HG03469 (cell line): ENCODE data around the gene MISP3.
A peak's percentile ranks its signal among the peaks of the same experiment; 100 is the strongest.

Experiments
- ATAC-seq: cut with Tn5 transposase; IDR thresholded peaks from one replicate; pipeline ENCODE4 v1.9.1; 2021; ENCODE audit warnings: mild to moderate bottlenecking, moderate library complexity, moderate number of reproducible peaks; ENCODE audit not compliant: unreplicated experiment

MISP3 gene

DNA sequence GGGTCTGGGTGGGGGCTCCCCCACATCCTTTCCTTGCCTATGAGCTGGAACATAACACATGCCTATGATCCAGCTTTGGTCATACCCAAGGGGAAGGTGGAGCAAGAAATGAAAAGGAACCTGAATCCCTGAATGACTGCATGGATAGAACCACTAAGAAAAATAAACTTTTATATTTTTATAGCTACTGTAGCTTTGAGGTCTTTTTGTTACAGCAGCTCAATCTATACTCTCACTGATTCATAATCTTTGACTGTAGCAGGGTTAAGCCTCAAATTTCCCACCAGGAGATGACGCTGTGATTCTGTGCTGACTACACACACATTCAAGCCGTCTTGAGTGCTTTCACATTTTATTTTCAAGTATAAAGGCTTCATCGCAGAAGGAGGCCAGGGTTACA, 19.6 kb upstream of the MISP3 start:
- ATAC-seq: no peak

DNA sequence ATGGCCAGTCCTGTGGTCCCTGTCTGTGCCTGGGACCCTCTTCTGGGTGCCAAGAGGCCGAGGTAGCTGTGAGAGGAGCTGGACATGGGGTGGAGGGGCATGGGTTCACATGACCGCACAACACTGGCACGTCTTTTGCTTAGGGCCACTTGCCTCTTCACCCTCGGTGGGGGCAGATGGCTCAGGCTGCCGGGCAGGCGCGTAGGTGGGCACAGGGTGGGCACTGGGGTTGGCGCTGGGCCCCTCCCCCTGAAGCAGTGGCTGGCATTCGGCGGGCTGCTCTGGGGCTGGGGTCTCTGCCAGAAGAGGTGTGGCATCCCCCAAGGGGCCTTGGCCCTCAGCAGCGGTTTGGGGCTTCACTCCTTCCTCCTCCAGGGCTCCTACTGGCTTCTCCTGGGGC, 19.1 kb upstream of the MISP3 start:
- no peak for ATAC-seq

GRCh38 chr19:14054099-14054498, 18.5 kb upstream of the MISP3 start:
- no peak for ATAC-seq

DNA sequence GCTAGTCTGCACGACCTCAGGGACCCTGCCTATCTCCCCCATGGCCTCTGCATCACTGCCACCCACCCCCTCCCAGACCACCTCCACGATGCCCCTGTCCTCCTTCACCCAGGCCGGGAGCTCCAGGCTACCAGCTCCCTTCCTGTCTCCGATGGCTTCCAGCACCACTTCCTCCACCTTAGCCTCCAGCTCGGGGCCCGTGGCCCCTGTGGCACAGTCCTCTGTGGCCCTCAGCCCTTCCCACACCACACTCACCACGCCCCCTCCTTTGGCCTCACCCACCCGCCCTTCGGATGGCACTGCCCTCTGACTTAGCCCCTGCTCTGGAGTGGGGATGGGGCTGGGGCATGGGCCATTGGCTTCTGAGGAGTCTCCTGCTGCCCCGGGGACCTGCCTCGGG, 17.9 kb upstream of the MISP3 start:
- no peak for ATAC-seq

GRCh38 chr19:14055396-14055795, 17.2 kb upstream of the MISP3 start:
- no peak for ATAC-seq

- ATAC-seq: no peak
Measured at GRCh38 chr19:14056069-14056666, 16.4 kb upstream of the MISP3 start.

DNA sequence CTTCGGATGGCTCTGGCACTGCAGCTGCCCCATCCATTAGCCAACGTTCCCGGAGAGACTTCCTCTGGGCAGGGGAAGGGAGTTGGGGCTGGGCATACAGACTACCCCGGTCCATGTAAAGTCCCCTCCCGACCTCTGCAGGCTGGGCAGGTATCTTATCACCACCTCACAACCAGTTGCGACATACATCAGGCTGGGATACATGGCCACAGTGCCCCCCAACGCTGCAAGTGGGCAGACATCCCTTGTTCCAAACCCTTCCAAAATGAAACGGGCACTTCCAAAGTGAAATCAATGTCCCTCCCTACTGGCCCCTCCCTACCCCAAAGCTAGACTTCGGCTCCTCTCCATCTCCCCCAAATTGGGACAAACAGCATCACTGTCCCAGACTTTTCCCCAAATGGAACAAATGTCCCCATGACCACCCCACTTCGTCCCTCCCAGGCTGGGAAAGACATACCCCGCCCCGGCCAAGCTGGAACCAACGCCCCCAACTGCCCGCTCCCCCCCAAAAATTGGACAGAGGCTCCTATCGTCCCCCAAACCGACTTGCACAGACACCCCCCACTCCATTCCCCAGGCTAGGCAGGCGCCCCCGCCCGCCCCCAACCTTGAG, 15.7 kb upstream of the MISP3 start:
- no peak for ATAC-seq

DNA sequence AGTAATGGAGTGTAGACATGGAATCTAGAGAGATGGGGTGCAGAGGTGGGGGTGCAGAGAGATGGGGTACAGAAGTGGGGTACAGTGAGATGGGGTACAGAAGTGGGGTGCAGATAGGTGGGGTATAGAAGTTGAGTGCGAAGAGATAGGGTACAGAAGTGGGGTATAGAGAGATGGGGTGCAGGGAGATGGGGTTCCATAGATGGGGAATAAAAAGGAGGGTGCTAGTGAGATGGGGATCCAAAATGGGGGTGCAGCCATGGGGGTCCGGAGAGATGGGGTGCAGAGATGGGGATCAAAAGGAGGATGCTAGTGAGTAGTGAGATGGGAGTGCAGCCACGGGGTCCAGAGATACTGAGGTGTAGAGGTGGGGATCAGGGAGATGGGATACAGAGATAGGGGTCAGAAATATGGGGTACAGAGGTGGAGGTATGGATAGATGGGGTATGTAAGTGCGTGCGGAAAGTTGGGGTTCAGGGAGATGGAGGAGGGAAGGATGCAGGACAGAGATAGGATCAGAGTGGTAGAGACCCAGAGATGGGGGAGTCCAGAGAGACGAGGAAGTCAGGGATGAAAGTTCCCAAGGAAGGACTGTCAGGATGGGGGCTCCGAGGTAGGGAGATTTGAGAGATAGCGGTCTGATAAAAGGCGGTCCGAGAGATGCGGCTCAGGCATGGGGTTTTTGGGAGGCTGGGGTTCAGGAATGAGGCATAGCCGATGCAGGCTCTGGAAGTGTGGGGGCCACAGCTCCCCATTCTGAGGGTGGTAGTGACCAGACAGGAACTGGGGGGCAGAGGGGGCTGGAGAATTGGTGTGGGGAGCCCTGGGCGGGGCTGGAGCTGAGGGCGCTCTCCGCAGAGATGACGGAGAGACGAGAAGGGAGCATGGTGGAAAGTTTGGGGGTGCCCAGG, 14.1 kb upstream of the MISP3 start:
- ATAC-seq: no peak

- no peak for ATAC-seq
Measured at GRCh38 chr19:14059093-14059480, 13.5 kb upstream of the MISP3 start.

DNA sequence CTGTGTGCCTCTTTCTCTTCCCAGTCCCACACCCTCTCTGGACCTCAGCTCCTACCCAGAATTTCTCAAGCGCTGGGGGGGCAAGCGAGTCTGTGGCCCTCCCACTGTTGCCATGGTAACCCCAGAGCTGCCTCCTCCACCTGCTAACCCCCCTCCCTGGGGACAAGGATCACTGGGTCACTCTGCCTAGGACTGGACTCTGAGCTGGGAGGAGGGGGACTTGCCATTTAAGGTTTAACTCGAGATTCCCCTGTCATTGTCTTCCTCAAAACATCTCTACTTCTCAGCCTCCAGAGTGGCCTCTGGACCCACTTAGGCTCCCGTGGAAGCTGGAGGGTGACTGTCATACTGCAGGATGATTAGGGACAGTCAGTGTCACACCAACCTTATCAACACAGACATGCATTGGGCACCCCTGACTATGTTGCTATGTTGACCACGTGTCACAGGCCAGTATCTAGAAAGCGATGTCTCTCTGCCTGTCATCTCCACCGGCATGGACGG, 12.9 kb upstream of the MISP3 start:
- ATAC-seq: no peak

GRCh38 chr19:14061081-14061749, 11.4 kb upstream of the MISP3 start:
- ATAC-seq: no peak

DNA sequence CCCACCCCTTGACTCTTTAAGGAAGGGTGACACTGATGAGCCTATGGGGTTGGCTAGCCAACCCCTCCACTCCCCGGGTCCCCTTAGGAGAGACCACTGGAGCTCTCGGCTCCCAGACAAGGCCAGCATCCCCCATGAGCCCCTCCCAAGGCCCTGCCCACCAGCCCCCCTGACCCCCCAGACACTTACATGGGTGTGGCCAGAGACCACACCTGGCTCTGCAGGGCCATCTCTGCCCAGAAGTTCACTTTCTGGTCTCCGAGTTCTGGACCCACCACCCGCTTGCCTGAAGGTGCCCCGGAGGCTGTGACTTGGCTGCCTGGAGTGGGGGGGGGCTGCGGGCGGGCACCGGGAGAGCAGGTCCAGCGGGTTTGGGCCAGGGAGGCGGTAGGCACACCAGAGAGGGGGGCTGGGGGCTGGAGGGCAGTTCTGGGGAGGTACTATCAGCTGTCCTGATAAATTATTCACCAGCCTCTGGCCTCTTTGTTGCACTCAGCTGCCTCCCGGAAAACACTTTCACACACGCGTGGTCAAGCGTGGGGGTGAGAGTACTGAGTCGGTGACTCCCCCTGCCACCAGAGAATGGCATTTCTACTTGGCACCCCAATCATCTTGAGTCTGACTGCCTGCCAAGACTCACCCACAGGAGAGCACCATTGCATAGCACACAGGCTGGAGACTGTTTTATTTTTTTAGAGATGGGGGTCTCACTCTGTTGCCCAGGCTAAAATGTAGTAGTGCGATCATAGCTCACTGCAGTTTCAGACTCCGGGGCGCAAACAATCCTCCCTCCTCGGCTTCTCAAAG, 10.6 kb upstream of the MISP3 start, which contains the start of gene PALM3:
TSS of gene PALM3 (minus strand) at position 326 of the 807 bp plus-strand sequence. CDS start at position 230, 96 bp downstream.
- no peak for ATAC-seq

- no peak for ATAC-seq
Measured at GRCh38 chr19:14062558-14062855, 10.1 kb upstream of the MISP3 start.

DNA sequence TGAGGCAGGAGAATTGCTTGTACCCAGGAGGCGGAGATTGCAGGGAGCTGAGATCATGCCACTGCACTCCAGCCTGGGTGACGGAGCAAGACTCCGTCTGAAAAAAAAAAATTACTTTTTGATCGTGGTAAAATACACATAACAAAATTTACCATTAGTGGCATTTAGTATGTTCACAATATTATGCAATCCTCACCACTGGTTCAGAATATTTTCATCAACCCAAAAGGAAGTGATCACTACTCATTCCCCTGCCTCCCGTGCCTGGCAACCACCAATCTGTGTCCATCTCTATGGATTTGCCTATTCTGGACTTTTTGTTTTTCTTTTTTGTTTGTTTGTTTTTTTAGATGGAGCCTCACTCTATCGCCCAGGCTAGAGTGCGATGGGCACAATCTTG, 9.5 kb upstream of the MISP3 start:
- no peak for ATAC-seq

DNA sequence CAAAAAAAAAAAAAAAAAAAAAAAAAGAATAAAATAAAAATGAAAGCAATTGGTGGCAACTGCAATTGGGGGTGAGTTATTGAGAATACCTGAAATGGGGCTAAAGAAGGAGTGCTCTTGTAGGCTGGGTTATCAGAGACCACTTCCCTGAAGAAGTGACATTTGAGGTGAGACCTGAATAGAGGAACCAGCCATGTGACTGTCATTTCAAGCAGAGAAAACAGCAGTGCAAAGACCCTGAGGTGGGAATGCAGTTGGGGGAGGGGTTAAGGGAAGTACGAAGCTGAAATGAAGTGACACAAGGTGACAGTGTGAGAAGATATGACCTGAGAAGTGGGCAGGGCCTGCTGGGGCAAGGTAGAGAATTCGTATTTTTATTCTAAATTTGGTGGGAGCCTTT, 6.5 kb upstream of the MISP3 start:
- ATAC-seq: no peak

GRCh38 chr19:14070268-14071050, 2.1 kb upstream of the MISP3 start:
- ATAC-seq: no peak

DNA sequence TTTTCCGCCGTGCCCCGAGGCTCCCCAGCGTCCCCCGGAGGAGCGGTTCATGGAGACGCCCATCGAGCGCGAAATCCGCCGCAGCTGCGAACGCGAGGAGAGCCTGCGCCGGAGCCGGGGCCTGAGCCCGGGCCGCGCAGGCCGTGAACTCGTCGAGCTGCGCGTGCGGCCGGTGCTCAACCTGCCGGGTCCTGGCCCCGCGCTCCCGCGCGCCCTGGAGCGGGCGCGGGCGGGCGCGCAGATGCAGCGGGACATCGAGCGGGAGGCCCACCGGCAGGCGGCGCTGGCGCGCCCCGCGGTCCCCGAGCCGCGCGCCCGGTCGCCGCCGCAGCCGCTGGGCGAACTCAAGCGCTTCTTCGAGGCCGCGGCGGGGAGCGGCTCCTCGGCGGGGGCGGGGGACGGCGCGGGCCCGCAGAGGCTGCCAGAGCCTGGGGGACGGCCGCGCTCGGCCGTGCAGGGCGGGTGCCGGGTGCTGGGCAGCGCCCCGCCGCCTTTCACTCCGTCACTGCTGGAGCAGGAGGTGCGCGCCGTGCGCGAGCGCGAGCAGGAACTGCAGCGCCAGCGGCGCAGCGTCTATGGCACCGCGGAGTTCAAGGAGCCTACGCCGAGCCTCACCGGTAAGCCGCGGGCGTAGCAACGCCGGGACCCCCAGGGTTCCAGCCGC, 807 bp downstream of the MISP3 start:
- peak; percentile 30 for ATAC-seq

- no peak for ATAC-seq
Measured at GRCh38 chr19:14073925-14074838, 1.6 kb downstream of the MISP3 start.
